ENCODE data around the gene PEMT.

- no peak for TF ChIP-seq POLR2AphosphoS5 (IDR thresholded peaks at IDR 0.05)
- TF ChIP-seq, protein P1, sequence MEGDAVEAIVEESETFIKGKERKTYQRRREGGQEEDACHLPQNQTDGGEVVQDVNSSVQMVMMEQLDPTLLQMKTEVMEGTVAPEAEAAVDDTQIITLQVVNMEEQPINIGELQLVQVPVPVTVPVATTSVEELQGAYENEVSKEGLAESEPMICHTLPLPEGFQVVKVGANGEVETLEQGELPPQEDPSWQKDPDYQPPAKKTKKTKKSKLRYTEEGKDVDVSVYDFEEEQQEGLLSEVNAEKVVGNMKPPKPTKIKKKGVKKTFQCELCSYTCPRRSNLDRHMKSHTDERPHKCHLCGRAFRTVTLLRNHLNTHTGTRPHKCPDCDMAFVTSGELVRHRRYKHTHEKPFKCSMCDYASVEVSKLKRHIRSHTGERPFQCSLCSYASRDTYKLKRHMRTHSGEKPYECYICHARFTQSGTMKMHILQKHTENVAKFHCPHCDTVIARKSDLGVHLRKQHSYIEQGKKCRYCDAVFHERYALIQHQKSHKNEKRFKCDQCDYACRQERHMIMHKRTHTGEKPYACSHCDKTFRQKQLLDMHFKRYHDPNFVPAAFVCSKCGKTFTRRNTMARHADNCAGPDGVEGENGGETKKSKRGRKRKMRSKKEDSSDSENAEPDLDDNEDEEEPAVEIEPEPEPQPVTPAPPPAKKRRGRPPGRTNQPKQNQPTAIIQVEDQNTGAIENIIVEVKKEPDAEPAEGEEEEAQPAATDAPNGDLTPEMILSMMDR (IDR thresholded peaks at IDR 0.05), result no peak
Measured at GRCh38 chr17:17560975-17561374, 30.5 kb downstream of the PEMT start.

Data from esophagus muscularis mucosa (tissue), 3 donors.